ENCODE data around the gene INSM2.
A peak's percentile ranks its signal among the peaks of the same experiment; 100 is the strongest.

The INSM2 gene

GRCh38 chr14:35571598-35571997, 37.6 kb downstream of the INSM2 start:
- TF ChIP-seq OSR1 (CRISPR knock-in tag; IDR thresholded peaks at IDR 0.05) = no peak
- no peak for TF ChIP-seq ISL1 (CRISPR knock-in tag; IDR thresholded peaks at IDR 0.05)
- TF ChIP-seq, protein P1, sequence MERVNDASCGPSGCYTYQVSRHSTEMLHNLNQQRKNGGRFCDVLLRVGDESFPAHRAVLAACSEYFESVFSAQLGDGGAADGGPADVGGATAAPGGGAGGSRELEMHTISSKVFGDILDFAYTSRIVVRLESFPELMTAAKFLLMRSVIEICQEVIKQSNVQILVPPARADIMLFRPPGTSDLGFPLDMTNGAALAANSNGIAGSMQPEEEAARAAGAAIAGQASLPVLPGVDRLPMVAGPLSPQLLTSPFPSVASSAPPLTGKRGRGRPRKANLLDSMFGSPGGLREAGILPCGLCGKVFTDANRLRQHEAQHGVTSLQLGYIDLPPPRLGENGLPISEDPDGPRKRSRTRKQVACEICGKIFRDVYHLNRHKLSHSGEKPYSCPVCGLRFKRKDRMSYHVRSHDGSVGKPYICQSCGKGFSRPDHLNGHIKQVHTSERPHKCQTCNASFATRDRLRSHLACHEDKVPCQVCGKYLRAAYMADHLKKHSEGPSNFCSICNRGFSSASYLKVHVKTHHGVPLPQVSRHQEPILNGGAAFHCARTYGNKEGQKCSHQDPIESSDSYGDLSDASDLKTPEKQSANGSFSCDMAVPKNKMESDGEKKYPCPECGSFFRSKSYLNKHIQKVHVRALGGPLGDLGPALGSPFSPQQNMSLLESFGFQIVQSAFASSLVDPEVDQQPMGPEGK (CRISPR knock-in tag; IDR thresholded peaks at IDR 0.05; ENCODE audit: borderline replicate concordance) = no peak
- no peak for TF ChIP-seq GLIS3 (CRISPR knock-in tag; IDR thresholded peaks at IDR 0.05)
- no peak for TF ChIP-seq ZNF8 (CRISPR knock-in tag; IDR thresholded peaks at IDR 0.05)
- no peak for ATAC-seq

DNA sequence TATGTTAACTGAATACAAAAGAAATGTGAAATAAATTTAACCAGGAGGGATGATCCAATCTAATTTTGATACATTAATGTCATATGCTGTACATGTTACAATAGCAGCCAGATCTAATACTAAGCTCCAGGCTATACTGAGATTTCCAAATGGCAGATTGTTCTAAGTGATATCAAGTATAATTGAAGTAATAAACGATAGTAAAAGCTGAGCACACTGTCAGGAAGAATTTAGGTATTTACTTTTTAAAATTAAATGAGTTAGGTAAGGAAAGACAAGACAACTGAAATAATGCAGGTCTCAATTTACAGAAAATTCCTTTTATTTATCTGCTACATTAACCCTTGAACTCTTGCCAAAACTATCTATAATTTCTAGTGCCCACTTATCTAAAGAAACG, 39.9 kb downstream of the INSM2 start:
- TF ChIP-seq POU6F1 (CRISPR knock-in tag; IDR thresholded peaks at IDR 0.05; ENCODE audit: borderline replicate concordance, low read depth) (peak; percentile 99; the same call in 1 of the 2 replicates), ZFP3 (CRISPR knock-in tag; IDR thresholded peaks at IDR 0.05) (peak; percentile 76), BACH2 (CRISPR knock-in tag; IDR thresholded peaks at IDR 0.05; ENCODE audit: borderline replicate concordance) (peak; percentile 85; the same call in 1 of the 2 replicates), TSHZ2 (CRISPR knock-in tag; IDR thresholded peaks at IDR 0.05) (peak; percentile 100), TOX (CRISPR knock-in tag; IDR thresholded peaks at IDR 0.05; ENCODE audit: borderline replicate concordance) (no peak), ISL1 (CRISPR knock-in tag; IDR thresholded peaks at IDR 0.05) (peak; percentile 100), SNAI2 (CRISPR knock-in tag; IDR thresholded peaks at IDR 0.05) (peak; percentile 96), ZNF70 (CRISPR knock-in tag; IDR thresholded peaks at IDR 0.05) (peak; percentile 73), CSDC2 (CRISPR knock-in tag; IDR thresholded peaks at IDR 0.05) (no peak), CSRNP3 (CRISPR knock-in tag; IDR thresholded peaks at IDR 0.05) (peak; percentile 100), ZC3H10 (CRISPR knock-in tag; IDR thresholded peaks at IDR 0.05) (peak; percentile 56; the same call in 1 of the 2 replicates), ZNF8 (CRISPR knock-in tag; IDR thresholded peaks at IDR 0.05) (peak; percentile 79), OSR1 (CRISPR knock-in tag; IDR thresholded peaks at IDR 0.05) (no peak), PPARA (CRISPR knock-in tag; IDR thresholded peaks at IDR 0.05; ENCODE audit: borderline replicate concordance) (peak; percentile 91; the same call in 1 of the 2 replicates), ZFP30 (CRISPR knock-in tag; IDR thresholded peaks at IDR 0.05) (peak; percentile 63; the same call in 1 of the 2 replicates), ESRRG (CRISPR knock-in tag; IDR thresholded peaks at IDR 0.05) (peak; percentile 99), ARNTL (CRISPR knock-in tag; IDR thresholded peaks at IDR 0.05; ENCODE audit: borderline replicate concordance, low read depth) (peak; percentile 78; the same call in 1 of the 2 replicates), GLIS3 (CRISPR knock-in tag; IDR thresholded peaks at IDR 0.05) (peak; percentile 99), TCF4 (CRISPR knock-in tag; IDR thresholded peaks at IDR 0.05; ENCODE audit: borderline replicate concordance) (peak; percentile 100), RARB (CRISPR knock-in tag; IDR thresholded peaks at IDR 0.05) (no peak), ZNF565 (CRISPR knock-in tag; conservative IDR thresholded peaks at IDR 0.05; ENCODE audit: low read depth) (peak; percentile 93; the same call in 1 of the 2 replicates)
- TF ChIP-seq, protein P2, sequence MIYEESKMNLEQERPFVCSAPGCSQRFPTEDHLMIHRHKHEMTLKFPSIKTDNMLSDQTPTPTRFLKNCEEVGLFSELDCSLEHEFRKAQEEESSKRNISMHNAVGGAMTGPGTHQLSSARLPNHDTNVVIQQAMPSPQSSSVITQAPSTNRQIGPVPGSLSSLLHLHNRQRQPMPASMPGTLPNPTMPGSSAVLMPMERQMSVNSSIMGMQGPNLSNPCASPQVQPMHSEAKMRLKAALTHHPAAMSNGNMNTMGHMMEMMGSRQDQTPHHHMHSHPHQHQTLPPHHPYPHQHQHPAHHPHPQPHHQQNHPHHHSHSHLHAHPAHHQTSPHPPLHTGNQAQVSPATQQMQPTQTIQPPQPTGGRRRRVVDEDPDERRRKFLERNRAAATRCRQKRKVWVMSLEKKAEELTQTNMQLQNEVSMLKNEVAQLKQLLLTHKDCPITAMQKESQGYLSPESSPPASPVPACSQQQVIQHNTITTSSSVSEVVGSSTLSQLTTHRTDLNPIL (CRISPR knock-in tag; IDR thresholded peaks at IDR 0.05; ENCODE audit: low read depth) = peak; percentile 99
- TF ChIP-seq, protein P1 (CRISPR knock-in tag; IDR thresholded peaks at IDR 0.05; ENCODE audit: borderline replicate concordance) = peak; percentile 97
- ATAC-seq = peak; percentile 88

Measured in SK-N-SH treated with all-trans-retinoic acid at 6 μM for 48 hours (cell line).